RCC 7860 (cell line): ENCODE measurements around the gene SPATA31A1.
"Not testable (repeated sequence)": the region's sequence is repeated elsewhere in the genome, so short reads cannot be mapped to it uniquely, and the experiment has no call there.

ENCODE experiments used
- DNase-seq: peaks from one replicate; pipeline ENCODE4 v3.0.0-alpha.2; 2015; ENCODE audit warnings: low spot score
- FAIRE-seq: peaks from 2 replicates; lab custom pipeline; 2012; peaks lifted over from hg19 to GRCh38; lab: Jason Lieb, UNC

The SPATA31A1 gene

GRCh38 chr9:39355369-39355768 is at the start of gene SPATA31A1:
Gene SPATA31A1, plus strand, starts transcription at chr9:39355669. Its CDS starts 62 bp downstream, at chr9:39355731.
- not testable (repeated sequence) for DNase-seq, FAIRE-seq

GRCh38 chr9:39407261-39408204 is 52.1 kb downstream of the SPATA31A1 start:
- DNase-seq, FAIRE-seq: not testable (repeated sequence)

- DNase-seq, FAIRE-seq: not testable (repeated sequence)
Observed at GRCh38 chr9:39411254-39411940, 55.9 kb downstream of the SPATA31A1 start.
